GM11168 (cell line): ENCODE results near the gene B4GALNT3.

ENCODE experiments used
- in situ Hi-C: fragments of 300-500 bp; cut with MboI; formaldehyde crosslinking; loops from one replicate; pipeline ENCODE4 v1.12.0; 2022; ENCODE audit warnings: low sequenced_read_pairs; ENCODE audit not compliant: unreplicated experiment

The B4GALNT3 gene

DNA sequence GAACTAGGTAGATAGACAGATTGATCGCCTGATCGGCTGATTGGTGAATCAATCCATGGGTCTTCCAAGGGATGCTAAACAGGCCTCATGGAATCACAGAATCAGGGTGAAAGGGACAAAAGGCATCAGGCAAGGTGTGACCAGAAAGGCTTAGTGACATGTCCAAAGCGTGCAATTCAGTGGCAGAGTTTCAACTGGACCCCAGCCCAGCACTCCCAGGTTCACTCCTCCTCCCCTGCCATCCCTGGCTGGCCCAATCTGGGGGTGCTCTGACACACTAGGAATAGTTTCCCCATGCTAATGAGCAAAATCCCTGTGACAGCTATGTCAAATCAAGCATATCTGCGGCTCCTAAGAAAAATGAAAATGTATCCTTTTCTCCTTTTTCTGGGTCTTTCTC lies 153.1 kb downstream of the B4GALNT3 start:
- in situ Hi-C loops = no loop called here
